CD4-positive, alpha-beta T cell treated with Interleukin-6 at 100 ng/mL for 8 hours (primary cell): ENCODE results near the gene FAM131C.
"Not testable (repeated sequence)": the region's sequence is repeated elsewhere in the genome, so short reads cannot be mapped to it uniquely, and the experiment has no call there.

Source experiments
- DNase-seq: peaks from one replicate; pipeline ENCODE4 v3.0.0-alpha.2; 2020; ENCODE audit warnings: mixed read lengths, low spot score

The FAM131C gene

GRCh38 chr1:16033103-16033632 is 40.3 kb downstream of the FAM131C start:
- not testable (repeated sequence) for DNase-seq

GRCh38 chr1:16032388-16033102 is 40.9 kb downstream of the FAM131C start:
- DNase-seq, result peak; percentile 13

GRCh38 chr1:16031551-16031950 is 41.9 kb downstream of the FAM131C start:
- no peak for DNase-seq

GRCh38 chr1:16029288-16029687 is 44.2 kb downstream of the FAM131C start:
- DNase-seq, result no peak

GRCh38 chr1:16029003-16029268 is 44.5 kb downstream of the FAM131C start:
- DNase-seq, result not testable (repeated sequence)

GRCh38 chr1:16028237-16029002 is 45.0 kb downstream of the FAM131C start:
- DNase-seq, result no peak

- peak; percentile 16 for DNase-seq
Measured at GRCh38 chr1:16026723-16027484, 46.5 kb downstream of the FAM131C start.

- DNase-seq, result not testable (repeated sequence)
Measured at GRCh38 chr1:16026302-16026701, 47.1 kb downstream of the FAM131C start.

- no peak for DNase-seq
Measured at GRCh38 chr1:16023050-16023653, 50.3 kb downstream of the FAM131C start.

- no peak for DNase-seq
Measured at GRCh38 chr1:16022393-16022792, 51.1 kb downstream of the FAM131C start.

GRCh38 chr1:16021681-16022080 is 51.8 kb downstream of the FAM131C start, which contains the start of gene CLCNKA:
Gene CLCNKA (plus strand): TSS chr1:16022036. CDS start chr1:16022620, 584 bp downstream.
- DNase-seq, result no peak

- not testable (repeated sequence) for DNase-seq
Measured at GRCh38 chr1:16020878-16021277, 52.6 kb downstream of the FAM131C start.

GRCh38 chr1:16020325-16020724 is 53.1 kb downstream of the FAM131C start:
- no peak for DNase-seq

GRCh38 chr1:16019644-16020277 is 53.7 kb downstream of the FAM131C start:
- no peak for DNase-seq

- no peak for DNase-seq
Measured at GRCh38 chr1:16018749-16019643, 54.5 kb downstream of the FAM131C start.

- no peak for DNase-seq
Measured at GRCh38 chr1:16018308-16018707, 55.1 kb downstream of the FAM131C start.

- no peak for DNase-seq
Measured at GRCh38 chr1:16017461-16018303, 55.8 kb downstream of the FAM131C start, which contains the start of gene HSPB7. Gene HSPB7 (minus strand): TSS chr1:16018043. CDS start chr1:16017963, 80 bp downstream.

- DNase-seq, result no peak
Measured at GRCh38 chr1:16017076-16017460, 56.4 kb downstream of the FAM131C start.
